ENCODE data around the gene AGBL3.

The AGBL3 gene

GRCh38 chr7:134943785-134944400, 42.4 kb upstream of the AGBL3 start:
- Histone ChIP-seq H3K36me3 (ENCODE audit: control insufficient read depth in 1 of 2, insufficient read depth in 2 of 2, low read length in 2 of 2) (peaks cover 12 to 21% of the 10 kb centered on the region in 2 experiments), H3K27ac (ENCODE audit: low read depth, low read length) (no peak overlapping the region), H4K12ac (ENCODE audit: low read depth, low read length) (no peak overlapping the region), H4K8ac (ENCODE audit: low read depth, low read length) (no peak overlapping the region), H3K23ac (ENCODE audit: low read length) (no peak overlapping the region), H2BK120ac (ENCODE audit: insufficient read depth, low read length, poor library complexity) (no peak overlapping the region), H3K9ac (ENCODE audit: low read length) (no peak overlapping the region), H3K79me2 (ENCODE audit: control insufficient read depth, insufficient read depth, low read length, poor library complexity) (peaks cover 5% of the 10 kb centered on the region), H3K14ac (ENCODE audit: low read length) (no peak overlapping the region), H3K18ac (ENCODE audit: low read length) (no peak overlapping the region), H3K27me3 (ENCODE audit: insufficient read depth, low read length) (no peaks in the 10 kb centered on the region), H3K4me2 (ENCODE audit: low read length) (no peak overlapping the region), H3K9me3 (ENCODE audit: insufficient read depth, low read depth, low read length) (no peaks in the 10 kb centered on the region), H3K4me1 (ENCODE audit: control insufficient read depth in 1 of 2, insufficient read depth in 2 of 2, low read length in 2 of 2) (peaks cover 13 to 17% of the 10 kb centered on the region in 2 experiments), H3K4me3 (ENCODE audit: low read depth, low read length) (no peak overlapping the region), H3K79me1 (ENCODE audit: low read length) (peaks cover 12% of the 10 kb centered on the region), H2AFZ (ENCODE audit: insufficient read depth, low read length, poor library complexity) (no peak overlapping the region), H2BK12ac (ENCODE audit: low read length) (no peak overlapping the region), H2AK5ac (ENCODE audit: low read length) (no peak overlapping the region), H2BK5ac (ENCODE audit: low read depth, low read length, poor library complexity) (no peak overlapping the region), H4K91ac (ENCODE audit: low read depth, low read length) (no peak overlapping the region), H3K4ac (ENCODE audit: low read depth, low read length) (no peak overlapping the region)
- WGBS (ENCODE audit: extremely low coverage, insufficient coverage, insufficient read length) = no CpG with 5 or more reads among the region's 3 CpGs
- DNase-seq = peak in 1 of 2 donors; percentile 58

GRCh38 chr7:134945691-134946090, 40.6 kb upstream of the AGBL3 start:
- Histone ChIP-seq H3K79me1 (ENCODE audit: low read length) (peaks cover 6% of the 10 kb centered on the region), H4K8ac (ENCODE audit: low read depth, low read length) (no peak overlapping the region), H3K79me2 (ENCODE audit: control insufficient read depth, insufficient read depth, low read length, poor library complexity) (peaks cover 3% of the 10 kb centered on the region), H4K12ac (ENCODE audit: low read depth, low read length) (no peak overlapping the region), H3K27me3 (ENCODE audit: insufficient read depth, low read length) (no peaks in the 10 kb centered on the region), H4K91ac (ENCODE audit: low read depth, low read length) (no peak overlapping the region), H2BK12ac (ENCODE audit: low read length) (no peak overlapping the region), H3K27ac (ENCODE audit: low read depth, low read length) (no peak overlapping the region), H3K14ac (ENCODE audit: low read length) (no peak overlapping the region), H3K4me2 (ENCODE audit: low read length) (no peak overlapping the region), H3K36me3 (ENCODE audit: control insufficient read depth in 1 of 2, insufficient read depth in 2 of 2, low read length in 2 of 2) (peaks cover 20 to 27% of the 10 kb centered on the region in 2 experiments), H3K9me3 (ENCODE audit: insufficient read depth, low read depth, low read length) (no peaks in the 10 kb centered on the region), H3K4me3 (ENCODE audit: low read depth, low read length) (no peak overlapping the region), H3K23ac (ENCODE audit: low read length) (no peak overlapping the region), H3K4ac (ENCODE audit: low read depth, low read length) (no peak overlapping the region), H2AK5ac (ENCODE audit: low read length) (no peak overlapping the region), H2BK5ac (ENCODE audit: low read depth, low read length, poor library complexity) (no peak overlapping the region), H2AFZ (ENCODE audit: insufficient read depth, low read length, poor library complexity) (no peak overlapping the region), H3K4me1 (ENCODE audit: control insufficient read depth in 1 of 2, insufficient read depth in 2 of 2, low read length in 2 of 2) (peaks cover 4% of the 10 kb centered on the region in 2 experiments), H2BK120ac (ENCODE audit: insufficient read depth, low read length, poor library complexity) (no peak overlapping the region), H3K9ac (ENCODE audit: low read length) (no peak overlapping the region), H3K18ac (ENCODE audit: low read length) (no peak overlapping the region)
- no CpG with 5 or more reads among the region's 3 CpGs for WGBS (ENCODE audit: extremely low coverage, insufficient coverage, insufficient read length)
- DNase-seq = no peak

GRCh38 chr7:134946260-134946659, 40.0 kb upstream of the AGBL3 start:
- Histone ChIP-seq H3K9ac (ENCODE audit: low read length) (no peak overlapping the region), H3K4me2 (ENCODE audit: low read length) (no peak overlapping the region), H4K12ac (ENCODE audit: low read depth, low read length) (no peak overlapping the region), H3K4me3 (ENCODE audit: low read depth, low read length) (no peak overlapping the region), H3K27ac (ENCODE audit: low read depth, low read length) (no peak overlapping the region), H4K8ac (ENCODE audit: low read depth, low read length) (no peak overlapping the region), H3K27me3 (ENCODE audit: insufficient read depth, low read length) (no peaks in the 10 kb centered on the region), H3K18ac (ENCODE audit: low read length) (no peak overlapping the region), H4K91ac (ENCODE audit: low read depth, low read length) (no peak overlapping the region), H2BK5ac (ENCODE audit: low read depth, low read length, poor library complexity) (no peak overlapping the region), H3K4me1 (ENCODE audit: control insufficient read depth in 1 of 2, insufficient read depth in 2 of 2, low read length in 2 of 2) (peaks cover 4% of the 10 kb centered on the region in 2 experiments), H2AK5ac (ENCODE audit: low read length) (no peak overlapping the region), H2AFZ (ENCODE audit: insufficient read depth, low read length, poor library complexity) (no peak overlapping the region), H2BK120ac (ENCODE audit: insufficient read depth, low read length, poor library complexity) (no peak overlapping the region), H3K79me1 (ENCODE audit: low read length) (peaks cover 5% of the 10 kb centered on the region), H2BK12ac (ENCODE audit: low read length) (no peak overlapping the region), H3K9me3 (ENCODE audit: insufficient read depth, low read depth, low read length) (no peaks in the 10 kb centered on the region), H3K79me2 (ENCODE audit: control insufficient read depth, insufficient read depth, low read length, poor library complexity) (peaks cover 3% of the 10 kb centered on the region), H3K4ac (ENCODE audit: low read depth, low read length) (no peak overlapping the region), H3K14ac (ENCODE audit: low read length) (no peak overlapping the region), H3K36me3 (ENCODE audit: control insufficient read depth in 1 of 2, insufficient read depth in 2 of 2, low read length in 2 of 2) (peaks cover 22 to 32% of the 10 kb centered on the region in 2 experiments), H3K23ac (ENCODE audit: low read length) (no peak overlapping the region)
- WGBS (ENCODE audit: extremely low coverage, insufficient coverage, insufficient read length) = no CpG with 5 or more reads among the region's 2 CpGs
- DNase-seq = no peak

GRCh38 chr7:134947329-134947728, 39.0 kb upstream of the AGBL3 start:
- Histone ChIP-seq H3K18ac (ENCODE audit: low read length) (peak overlapping the region; percentile 19), H3K79me2 (ENCODE audit: control insufficient read depth, insufficient read depth, low read length, poor library complexity) (no peaks in the 10 kb centered on the region), H3K9ac (ENCODE audit: low read length) (no peak overlapping the region), H3K14ac (ENCODE audit: low read length) (no peak overlapping the region), H2AFZ (ENCODE audit: insufficient read depth, low read length, poor library complexity) (no peak overlapping the region), H3K23ac (ENCODE audit: low read length) (no peak overlapping the region), H2BK120ac (ENCODE audit: insufficient read depth, low read length, poor library complexity) (no peak overlapping the region), H4K8ac (ENCODE audit: low read depth, low read length) (no peak overlapping the region), H3K36me3 (ENCODE audit: control insufficient read depth in 1 of 2, insufficient read depth in 2 of 2, low read length in 2 of 2) (peaks cover 25 to 35% of the 10 kb centered on the region in 2 experiments), H3K27ac (ENCODE audit: low read depth, low read length) (peak overlapping the region; percentile 38), H2BK5ac (ENCODE audit: low read depth, low read length, poor library complexity) (no peak overlapping the region), H3K27me3 (ENCODE audit: insufficient read depth, low read length) (no peaks in the 10 kb centered on the region), H2AK5ac (ENCODE audit: low read length) (no peak overlapping the region), H3K79me1 (ENCODE audit: low read length) (no peaks in the 10 kb centered on the region), H4K12ac (ENCODE audit: low read depth, low read length) (no peak overlapping the region), H3K4me2 (ENCODE audit: low read length) (no peak overlapping the region), H2BK12ac (ENCODE audit: low read length) (no peak overlapping the region), H3K4me3 (ENCODE audit: low read depth, low read length) (no peak overlapping the region), H3K4me1 (ENCODE audit: control insufficient read depth in 1 of 2, insufficient read depth in 2 of 2, low read length in 2 of 2) (no peaks in the 10 kb centered on the region), H4K91ac (ENCODE audit: low read depth, low read length) (no peak overlapping the region), H3K9me3 (ENCODE audit: insufficient read depth, low read depth, low read length) (no peaks in the 10 kb centered on the region), H3K4ac (ENCODE audit: low read depth, low read length) (peak overlapping the region; percentile 19)
- no CpG with 5 or more reads among the region's 17 CpGs for WGBS (ENCODE audit: extremely low coverage, insufficient coverage, insufficient read length)
- DNase-seq = no peak
